Dedifferentiated amniotic fluid mesenchymal stem cell (primary cell): ENCODE data around the gene KRT77.
"Not testable (repeated sequence)": the region's sequence is repeated elsewhere in the genome, so short reads cannot be mapped to it uniquely, and the experiment has no call there.

Experiments
- DNase-seq: peaks from one replicate; pipeline ENCODE4 v3.0.0-alpha.2; 2016; ENCODE audit errors: extremely low spot score

KRT77 gene

GRCh38 chr12:52722680-52723079 is 19.4 kb upstream of the KRT77 start:
- no peak for DNase-seq

DNA sequence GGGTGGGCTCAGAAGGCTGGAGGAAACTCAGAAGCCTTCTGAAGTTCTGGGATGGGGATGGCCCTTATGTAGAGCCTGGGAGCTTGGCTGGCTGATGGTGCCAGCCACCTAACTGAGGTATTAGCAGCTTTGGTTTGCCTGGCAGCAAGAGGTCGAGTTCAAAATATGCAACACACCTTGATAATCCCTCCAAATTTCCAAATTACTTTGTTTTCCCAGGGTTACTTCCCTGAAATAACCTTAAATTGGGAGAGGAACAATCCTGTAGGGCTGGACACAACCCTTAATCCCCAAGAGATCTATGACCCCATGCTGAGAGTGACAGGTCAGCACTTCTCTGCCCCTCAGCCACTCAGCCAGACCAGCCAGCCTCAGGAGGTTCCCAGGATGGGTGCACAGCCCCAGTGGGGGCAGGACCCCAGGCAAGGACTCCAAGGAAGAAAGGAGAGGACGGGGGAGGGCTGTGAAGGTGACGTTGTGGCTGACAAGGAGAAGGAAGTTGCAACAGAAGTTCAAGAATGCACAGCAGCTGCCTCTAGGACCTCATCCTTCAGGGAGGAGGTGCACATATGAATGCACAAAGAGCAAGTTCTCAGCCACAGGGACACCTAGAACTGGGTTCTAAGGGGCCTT is 18.6 kb upstream of the KRT77 start:
- no peak for DNase-seq

DNA sequence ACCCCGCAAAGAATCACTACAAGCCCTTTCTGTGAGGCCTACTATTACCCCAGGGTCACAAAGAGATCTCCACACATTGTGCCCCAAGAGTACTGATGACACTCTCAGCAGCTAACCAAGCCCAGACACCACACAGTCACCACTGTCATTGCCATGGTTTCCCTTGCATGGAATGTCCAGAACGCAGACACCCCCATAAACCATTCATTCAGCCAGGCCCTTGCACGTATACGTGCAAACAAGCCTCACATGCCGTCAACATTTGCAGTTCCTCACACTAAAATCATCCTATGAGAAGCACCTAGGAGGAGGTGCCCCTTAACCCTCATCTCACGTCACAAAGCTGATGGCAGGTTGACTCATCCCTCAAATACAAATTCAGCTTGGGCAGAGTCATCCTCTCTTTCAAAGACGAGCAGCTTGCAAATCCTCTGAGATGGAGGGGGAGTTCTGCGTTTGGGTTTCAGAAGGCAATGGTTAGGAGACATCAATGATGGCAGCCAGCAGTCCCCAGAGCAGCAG is 17.1 kb upstream of the KRT77 start:
- DNase-seq = no peak

DNA sequence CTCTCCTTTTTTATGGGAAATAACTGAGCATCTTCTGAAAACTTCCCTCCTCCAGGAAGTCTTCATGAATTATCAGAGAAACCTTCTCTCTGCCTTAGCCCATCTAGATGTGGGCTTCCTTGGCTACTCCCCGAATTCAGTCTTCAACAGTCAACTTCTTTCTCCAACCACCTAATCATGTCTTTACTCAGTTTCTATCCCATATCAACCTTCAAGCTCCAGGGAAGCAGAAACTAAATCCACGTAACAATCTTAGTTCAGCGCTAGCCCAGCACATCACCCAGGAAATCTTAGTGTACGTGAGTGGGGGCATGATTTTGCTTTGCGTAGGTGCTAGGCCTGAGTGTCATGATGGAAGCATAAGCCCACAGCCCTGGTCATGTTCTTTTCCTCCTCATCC is 12.7 kb upstream of the KRT77 start:
- no peak for DNase-seq

- no peak for DNase-seq
Observed at GRCh38 chr12:52715416-52715815, 12.1 kb upstream of the KRT77 start.

DNA sequence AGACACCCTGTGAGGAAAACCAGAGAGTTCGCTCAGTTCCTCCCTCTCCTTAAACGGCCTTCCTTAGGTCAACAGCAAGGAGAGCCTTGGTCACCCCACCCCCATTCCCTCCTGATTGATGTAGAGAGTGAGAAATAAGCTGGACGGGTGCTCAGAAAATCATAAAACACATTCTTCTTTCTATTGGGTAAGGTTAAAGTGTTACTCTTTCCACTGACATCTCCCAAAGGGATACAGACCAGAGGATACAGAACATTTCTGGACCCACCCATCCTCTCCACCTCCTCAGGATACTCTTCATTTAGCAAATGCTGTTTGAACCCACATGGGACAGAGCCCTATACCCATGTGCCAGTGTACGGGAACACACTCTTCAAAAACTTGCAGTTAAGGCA is 11.6 kb upstream of the KRT77 start:
- DNase-seq = no peak

- DNase-seq = no peak
Observed at GRCh38 chr12:52713960-52714886, 10.9 kb upstream of the KRT77 start.

DNA sequence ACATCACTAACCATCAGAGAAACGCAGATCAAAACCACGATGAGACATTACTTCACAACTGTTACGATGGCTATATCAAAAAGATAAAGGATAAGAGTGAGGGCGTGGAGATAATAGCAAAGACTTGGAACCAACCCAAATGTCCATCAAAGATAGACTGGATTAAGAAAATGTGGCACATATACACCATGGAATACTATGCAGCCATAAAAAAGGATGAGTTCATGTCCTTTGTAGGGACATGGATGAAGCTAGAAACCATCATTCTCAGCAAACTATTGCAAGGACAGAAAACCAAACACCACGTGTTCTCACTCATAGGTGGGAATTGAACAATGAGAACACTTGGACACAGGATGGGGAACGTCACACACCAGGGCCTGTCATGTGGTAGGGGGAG is 8.8 kb upstream of the KRT77 start:
- not testable (repeated sequence) for DNase-seq

GRCh38 chr12:52710730-52711129 is 7.4 kb upstream of the KRT77 start:
- DNase-seq = no peak

DNA sequence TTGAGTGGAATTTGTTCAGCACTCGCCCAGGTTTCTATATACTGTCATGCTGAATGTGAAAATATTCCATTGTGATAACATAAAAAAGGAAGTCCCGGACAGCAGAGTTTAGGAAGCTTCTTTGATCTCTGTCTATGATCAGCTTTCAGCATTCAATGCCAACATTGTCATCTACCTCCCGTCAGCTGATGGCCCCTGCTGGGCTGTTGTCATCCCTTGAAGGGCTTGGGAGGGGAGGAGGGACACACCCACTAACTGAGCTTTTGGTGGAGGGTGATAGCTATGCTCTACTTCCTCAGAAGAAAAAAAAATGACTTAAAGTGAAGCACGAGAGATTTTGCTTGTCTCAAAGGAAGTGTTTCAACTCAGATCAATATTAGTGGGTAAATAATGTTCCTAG is 4.7 kb upstream of the KRT77 start:
- no peak for DNase-seq

DNA sequence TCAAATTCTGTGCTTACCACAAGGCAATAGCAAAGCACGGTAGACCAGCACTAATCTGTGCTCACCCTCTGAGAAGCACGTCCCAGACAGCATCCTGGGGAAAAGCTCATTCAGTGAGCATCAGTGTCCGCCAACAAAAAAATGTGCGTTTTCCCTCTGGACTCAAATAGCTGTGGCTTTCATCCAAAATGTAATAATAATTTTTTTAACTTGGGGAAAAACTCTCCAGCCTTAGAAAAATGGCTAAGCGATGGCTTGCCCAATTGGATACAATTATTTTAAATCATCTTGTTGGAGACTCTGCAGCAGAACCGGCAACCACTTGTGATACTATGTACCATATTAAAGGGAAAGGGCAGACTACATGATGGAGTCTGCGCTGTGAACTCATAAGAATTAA is 1.1 kb upstream of the KRT77 start:
- no peak for DNase-seq

DNA sequence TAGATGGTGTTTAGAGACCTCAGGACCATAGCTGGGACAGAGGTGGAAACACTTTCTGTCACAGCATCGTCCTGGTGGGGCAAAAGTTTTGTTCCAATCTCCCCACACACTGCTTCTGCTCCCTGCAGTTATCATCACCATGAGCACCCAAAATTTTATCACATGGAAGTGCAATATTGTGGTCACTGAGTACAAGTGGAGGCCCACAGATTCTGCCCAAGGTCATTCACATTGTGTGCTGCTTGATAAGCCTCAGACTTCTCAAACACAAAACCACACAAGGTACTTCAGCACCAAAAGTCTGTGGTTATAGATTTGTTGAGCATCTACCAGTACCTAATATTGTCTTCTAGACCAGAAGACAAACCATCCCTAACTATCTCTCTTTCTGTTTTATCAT is 554 bp upstream of the KRT77 start:
- no peak for DNase-seq

- no peak for DNase-seq
Observed at GRCh38 chr12:52702338-52702737, 986 bp downstream of the KRT77 start.

GRCh38 chr12:52701281-52701680 is 2.0 kb downstream of the KRT77 start:
- DNase-seq = no peak

DNA sequence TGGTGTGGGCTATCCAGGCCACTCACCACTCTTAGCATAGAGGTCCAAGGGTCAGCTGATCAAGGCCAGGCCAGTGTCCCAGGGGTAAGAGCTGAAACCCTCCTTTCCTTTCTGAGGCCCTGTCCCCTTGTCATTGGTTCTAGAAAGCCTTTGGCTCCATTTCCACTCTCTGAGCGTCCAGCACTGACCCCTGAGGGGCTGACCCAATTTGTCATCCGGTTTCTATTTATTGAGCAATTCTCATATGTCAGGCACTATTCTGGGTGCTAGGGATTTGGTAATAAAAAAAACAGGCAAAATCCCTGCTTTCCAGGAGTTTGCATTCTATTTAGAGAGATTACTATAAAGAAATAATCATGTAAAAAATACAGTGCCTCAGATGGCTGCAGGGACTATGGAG is 3.4 kb downstream of the KRT77 start:
- DNase-seq = no peak

- DNase-seq = no peak
Observed at GRCh38 chr12:52699373-52699772, 4.0 kb downstream of the KRT77 start.

DNA sequence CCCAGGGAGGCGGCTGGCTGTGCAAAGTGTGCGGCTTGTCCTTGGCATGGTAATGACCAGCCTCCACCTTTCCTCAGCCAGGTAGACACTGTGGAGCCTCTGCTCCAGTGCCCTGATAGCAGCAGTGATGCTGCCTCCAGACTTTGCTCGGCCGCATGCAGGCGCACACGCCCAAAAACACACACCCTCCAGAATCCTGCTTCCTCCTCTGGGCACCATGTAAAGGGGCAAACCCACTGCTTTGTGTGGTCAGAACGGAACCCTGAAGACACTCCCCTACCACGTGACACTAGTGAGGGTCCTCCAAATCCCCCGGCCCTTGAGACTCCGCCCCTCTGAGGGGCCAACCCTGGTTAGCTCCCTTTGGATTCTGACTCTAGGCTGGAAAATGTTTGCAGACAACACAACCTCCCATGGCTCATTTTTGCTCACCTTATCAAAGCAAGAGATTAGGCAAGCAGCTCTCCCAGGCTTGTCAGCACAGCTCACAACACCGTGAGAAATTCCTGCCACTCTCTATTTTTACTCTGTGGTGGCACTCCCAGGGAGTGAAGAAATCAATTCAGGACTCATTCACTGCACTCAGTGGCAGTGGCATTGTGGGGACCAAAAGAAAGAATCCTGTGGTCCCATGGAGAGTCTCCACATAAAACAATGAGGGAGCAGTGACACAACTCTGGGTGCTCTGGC is 4.5 kb downstream of the KRT77 start:
- no peak for DNase-seq

DNA sequence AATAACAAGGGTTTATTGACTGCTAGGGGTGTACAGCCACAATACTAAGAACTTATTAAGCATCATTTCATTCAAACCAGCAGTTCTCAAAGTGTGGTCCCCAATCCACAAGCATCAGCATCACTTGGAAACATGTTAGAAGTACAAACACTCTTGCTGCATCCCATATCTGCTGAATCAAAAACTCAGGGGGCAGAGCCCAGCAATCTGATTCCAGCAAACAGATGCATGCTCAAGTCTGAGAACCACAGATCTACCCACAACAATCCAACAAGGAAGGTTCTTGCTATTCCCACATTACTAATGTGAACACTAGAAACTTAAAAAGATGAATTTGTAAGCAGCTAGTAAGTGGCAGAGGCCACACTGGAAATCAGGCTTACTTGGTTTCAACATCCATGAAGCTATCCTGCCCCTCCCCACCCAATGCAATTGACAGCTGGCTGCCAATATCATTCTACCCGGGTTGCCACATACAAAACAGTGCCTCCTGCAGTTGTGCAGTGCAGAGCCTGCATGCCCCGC is 6.2 kb downstream of the KRT77 start:
- no peak for DNase-seq

GRCh38 chr12:52696588-52696987 is 6.7 kb downstream of the KRT77 start:
- DNase-seq = no peak

GRCh38 chr12:52695039-52695438 is 8.3 kb downstream of the KRT77 start:
- DNase-seq = no peak

GRCh38 chr12:52694151-52694550 is 9.2 kb downstream of the KRT77 start:
- DNase-seq = no peak

- DNase-seq = no peak
Observed at GRCh38 chr12:52693261-52693660, 10.1 kb downstream of the KRT77 start.
